ENCODE results near the gene PARD3B.

- TF ChIP-seq CTCF (IDR thresholded peaks at IDR 0.05) (no peak), POLR2A (IDR thresholded peaks at IDR 0.05) (no peak), POLR2AphosphoS5 (IDR thresholded peaks at IDR 0.05; ENCODE audit: insufficient read depth in 1 of 2, low read depth in 1 of 2) (no peak)
Measured at GRCh38 chr2:204885747-204886146, 340.5 kb downstream of the PARD3B start.
